ENCODE data around the gene SPATA21.
A peak's percentile ranks its signal among the peaks of the same experiment; 100 is the strongest.

SPATA21 gene

GRCh38 chr1:16443975-16444770 lies 6.9 kb upstream of the SPATA21 start:
- DNase-seq (ENCODE audit: low spot score), result no peak
- no peak for TF ChIP-seq CTCF (IDR thresholded peaks at IDR 0.05; ENCODE audit: extremely low read depth, missing control alignments)

GRCh38 chr1:16442941-16443340 lies 5.7 kb upstream of the SPATA21 start:
- no peak for TF ChIP-seq CTCF (IDR thresholded peaks at IDR 0.05; ENCODE audit: extremely low read depth, missing control alignments)
- DNase-seq (ENCODE audit: low spot score), result no peak

- no peak for TF ChIP-seq CTCF (IDR thresholded peaks at IDR 0.05; ENCODE audit: extremely low read depth, missing control alignments)
- no peak for DNase-seq (ENCODE audit: low spot score)
Measured at GRCh38 chr1:16442265-16442664, 5.0 kb upstream of the SPATA21 start.

DNA sequence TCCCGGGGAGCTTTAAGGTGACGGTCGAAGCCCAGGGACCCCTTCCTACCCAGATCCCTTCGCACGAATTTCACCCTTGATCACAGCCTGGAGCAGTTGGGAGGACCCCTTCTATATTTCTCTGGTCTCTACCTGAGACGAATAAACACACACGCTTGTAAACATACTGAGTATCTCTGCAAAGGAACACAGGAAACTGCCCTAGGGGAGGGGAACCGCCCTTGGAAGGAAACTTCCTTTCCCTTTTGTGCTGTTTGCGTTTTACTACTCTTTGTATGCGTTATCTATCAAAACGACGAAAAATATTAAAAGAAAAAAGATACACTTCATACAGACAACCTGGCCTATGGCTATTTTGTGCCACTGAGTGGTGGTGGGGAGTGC lies 4.0 kb upstream of the SPATA21 start:
- no peak for DNase-seq (ENCODE audit: low spot score)
- no peak for TF ChIP-seq CTCF (IDR thresholded peaks at IDR 0.05; ENCODE audit: extremely low read depth, missing control alignments)

DNA sequence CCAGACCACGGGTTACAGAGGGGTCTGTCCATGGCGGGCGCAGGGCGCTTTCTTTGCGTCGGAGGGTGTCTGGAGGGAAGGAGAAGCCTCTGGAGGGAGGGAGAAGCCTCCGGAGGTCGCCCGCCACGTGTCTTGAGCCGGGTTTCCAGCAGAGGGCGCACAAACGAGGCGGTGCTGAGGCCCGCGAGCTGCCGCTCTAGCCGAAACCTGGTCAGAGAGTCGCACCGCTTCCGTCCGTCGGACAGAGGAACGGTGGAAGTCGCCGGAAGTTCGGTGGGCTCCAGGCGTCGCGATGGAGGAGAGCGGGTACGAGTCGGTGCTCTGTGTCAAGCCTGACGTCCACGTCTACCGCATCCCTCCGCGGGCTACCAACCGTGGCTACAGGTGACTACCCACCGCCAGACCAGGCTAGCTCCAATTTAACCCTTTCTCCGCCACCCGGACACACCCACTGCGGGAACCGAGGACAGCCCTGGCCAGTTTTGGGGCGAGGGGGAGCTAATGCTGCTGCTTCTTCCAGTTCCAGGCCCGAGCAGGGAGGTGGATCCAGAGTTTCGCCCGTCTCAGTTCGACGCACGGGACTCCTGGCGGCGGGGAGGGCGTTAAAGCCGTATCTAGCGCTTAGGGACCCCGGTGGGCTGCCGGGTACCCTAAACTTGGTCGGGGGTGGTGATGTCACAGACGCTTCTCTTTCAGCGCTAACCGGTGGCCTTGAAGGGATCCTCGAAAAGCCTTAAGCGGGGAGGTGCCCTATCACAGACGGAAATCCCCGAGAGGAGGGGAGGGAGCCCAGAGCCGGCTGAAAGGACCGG lies 3.5 kb upstream of the SPATA21 start, which contains the start of gene NECAP2:
TSS of gene NECAP2 (plus strand) at position 255 of the 812 bp plus-strand sequence. CDS start at position 293, 38 bp downstream.
- TF ChIP-seq CTCF (IDR thresholded peaks at IDR 0.05; ENCODE audit: extremely low read depth, missing control alignments), result peak; percentile 90
- peak; percentile 89 for DNase-seq (ENCODE audit: low spot score)

- TF ChIP-seq CTCF (IDR thresholded peaks at IDR 0.05; ENCODE audit: extremely low read depth, missing control alignments), result no peak
- DNase-seq (ENCODE audit: low spot score), result no peak
Measured at GRCh38 chr1:16440131-16440469, 2.9 kb upstream of the SPATA21 start.

DNA sequence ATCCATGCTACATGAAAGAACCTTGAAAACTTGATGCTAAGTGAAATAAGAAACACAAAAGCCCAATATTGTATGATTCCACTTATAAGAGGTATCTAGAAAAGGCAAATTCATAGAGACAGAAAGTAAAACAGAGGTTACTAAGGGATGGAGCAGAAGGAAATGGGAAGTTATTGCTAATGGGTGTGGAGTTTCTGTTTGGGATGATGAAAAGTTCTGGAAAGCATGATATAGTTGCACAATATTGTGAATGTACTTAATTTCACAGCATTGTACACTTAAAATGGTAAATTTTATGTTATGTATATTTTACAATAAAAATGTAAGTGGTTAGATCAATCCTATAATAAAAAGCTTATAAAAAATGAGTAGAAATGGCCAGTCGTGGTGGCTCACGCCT lies 1.7 kb upstream of the SPATA21 start:
- no peak for DNase-seq (ENCODE audit: low spot score)
- no peak for TF ChIP-seq CTCF (IDR thresholded peaks at IDR 0.05; ENCODE audit: extremely low read depth, missing control alignments)

Data from GM20000 (cell line).